Psoas muscle (tissue), 8 donors: ENCODE data around the gene RETREG1. TPM values are rescaled to one million over a fixed set of nuclear protein-coding genes. Genes with fewer than 3 reads are reported as not detected.
A peak's percentile ranks its signal among the peaks of the same experiment; 100 is the strongest.
"Not testable (repeated sequence)": the region's sequence is repeated elsewhere in the genome, so short reads cannot be mapped to it uniquely, and the experiment has no call there.

Source experiments
- ATAC-seq, 4 donors: fragments of 200-7000 bp; cut with Tn5 transposase; one replicate each; pipeline ENCODE4 v1.9.1; 2020; ENCODE audit warnings: moderate library complexity in 3 of 4, mild to moderate bottlenecking in 2 of 4
- DNase-seq, 2 donors: peaks; one replicate each; pipeline ENCODE4 v3.0.0-alpha.2; 2020
- H3K27ac ChIP-seq: fragments of 200-600 bp; one replicate; pipeline ENCODE4 v1.8.0; 2022
- H3K27me3 ChIP-seq, 3 donors: fragments of 200-600 bp in 1 of 3; one replicate each; pipeline versions ENCODE4 v1.6.1 to v1.8.0; 2013 to 2022; ENCODE audit warnings: low read length in 2 of 3, mild to moderate bottlenecking in 2 of 3, moderate library complexity in 1 of 3; ENCODE audit not compliant: insufficient read depth in 3 of 3
- H3K36me3 ChIP-seq, 2 donors: fragments of 200-600 bp in 1 of 2; one replicate each; pipeline versions ENCODE4 v1.6.1 to v1.8.0; 2013 to 2022; ENCODE audit warnings: low read depth in 1 of 2, mild to moderate bottlenecking in 1 of 2, moderate library complexity in 1 of 2; ENCODE audit not compliant: insufficient read depth in 1 of 2
- H3K4me1 ChIP-seq: fragments of 200-600 bp; one replicate; pipeline ENCODE4 v1.8.0; 2022
- H3K4me3 ChIP-seq: fragments of 200-600 bp; one replicate; pipeline ENCODE4 v1.8.0; 2022; ENCODE audit warnings: mild to moderate bottlenecking
- H3K9me3 ChIP-seq: fragments of 200-600 bp; one replicate; pipeline ENCODE4 v1.8.0; 2022
- CTCF ChIP-seq: fragments of 200-600 bp; IDR thresholded peaks from one replicate; pipeline ENCODE4 v1.8.0; 2022; ENCODE audit warnings: antibody characterized with exemption
- WGBS, 3 donors: extraction: QIAGEN DNeasy Blood & Tissue Kit; methylation state at CpG; one replicate each; pipeline versions ENCODE4 v1.1.6 to v1.1.7; 2013; 5-methylcytosine and 5-hydroxymethylcytosine counted together
- intact Hi-C, 2 donors: fragments of 100-400 bp; cut with DNase I; formaldehyde crosslinking; loops; one replicate each; pipeline versions ENCODE4 v1.11.0 to v1.14.2; 2022
- polyA plus RNA-seq, 3 donors: library from polyadenylated mRNA; stranded (reverse); fragments of 200-250 nt; gene quantifications; one replicate each; pipeline ENCODE4 v1.2.3, GENCODE V29; 2013
- total RNA-seq, 4 donors: library from RNA; stranded (reverse); fragmentation: NEBNext Ultra II Directional in 2 of 4; extraction: Animal tissue kit (Norgen Biotek cat#: 25700) in 2 of 4; gene quantifications; one replicate each; pipeline versions ENCODE4 v1.2.1 to v1.2.4, GENCODE V29; 2021 to 2023
- donor health status: healthy with polysubstance abuse.
- donor health status: DM: no; HTN: no; CAD: no; lungs with moderate emphysema.
- donor health status: Bipolar disorder and iron deficiency.
- donor health status: healthy.
- donor health status: DM: yes; HTN: yes; CAD: no.
- donor health status: DM: no; HTN: no; CAD: no.
- donor health status: DM: no; HTN: no; CAD: no.
- donor health status: DM: yes; HTN: yes; CAD: no.

Gene RETREG1
- total and polyA plus RNA-seq, 7 donors: 2.1 to 252 (median 191) TPM

GRCh38 chr5:16480144-16480543 lies 136.7 kb downstream of the RETREG1 start:
- intact Hi-C loops: loop anchor here in 1 of 2 donors (10.0 kb wide), 1 partner anchor 305 kb away; no protein-coding TSS in a partner anchor
- Histone ChIP-seq H3K27me3 (no peaks in the 10 kb centered on the region), H3K4me3 (no peak overlapping the region), H3K27ac (no peak overlapping the region), H3K9me3 (no peaks in the 10 kb centered on the region), H3K4me1 (peaks cover 17% of the 10 kb centered on the region), H3K36me3 (peaks cover 0 to 81% of the 10 kb centered on the region in 2 donors)
- DNase-seq (no peak), ATAC-seq (no peak)
- TF ChIP-seq CTCF: no peak

GRCh38 chr5:16477541-16477940 lies 139.3 kb downstream of the RETREG1 start:
- H3K4me1 ChIP-seq: peaks cover 13% of the 10 kb centered on the region
- H3K27me3 ChIP-seq: no peaks in the 10 kb centered on the region
- peaks cover 0 to 97% of the 10 kb centered on the region in 2 donors for H3K36me3 ChIP-seq

GRCh38 chr5:16476417-16476816 lies 140.4 kb downstream of the RETREG1 start:
- H3K4me3 ChIP-seq, H3K9me3 ChIP-seq, ATAC-seq, DNase-seq, H3K27ac ChIP-seq, H3K27me3 ChIP-seq, intact Hi-C loops: not testable (repeated sequence)
- Histone ChIP-seq H3K4me1 (peaks cover 14% of the 10 kb centered on the region), H3K36me3 (peaks cover 0 to 94% of the 10 kb centered on the region in 2 donors)
- 86 to 97% (median 89%) methylated on average over 3 of the region's 3 CpGs for WGBS, 3 donors

More at GRCh38 chr5:16477541-16477940, 139.3 kb downstream of the RETREG1 start:
- intact Hi-C loops: no loop called here
- Histone ChIP-seq H3K4me3 (no peak overlapping the region), H3K9me3 (no peaks in the 10 kb centered on the region), H3K27ac (no peak overlapping the region)
- DNase-seq (no peak), ATAC-seq (no peak)
- TF ChIP-seq CTCF: no peak
- WGBS, 3 donors: 60 to 63% (median 61%) methylated on average over 3 of the region's 3 CpGs

- Histone ChIP-seq H3K36me3 (peaks cover 0 to 44% of the 10 kb centered on the region in 2 donors), H3K4me1 (peaks cover 57% of the 10 kb centered on the region), H3K27ac (peak overlapping the region; percentile 10), H3K27me3 (no peaks in the 10 kb centered on the region), H3K9me3 (no peaks in the 10 kb centered on the region), H3K4me3 (no peak overlapping the region)
- TF ChIP-seq CTCF: no peak
- DNase-seq: no peak
- intact Hi-C loops: no loop called here
- 58 to 71% (median 61%) methylated on average over 3 of the region's 3 CpGs for WGBS, 3 donors
- no peak for ATAC-seq
Measured at GRCh38 chr5:16471387-16471786, 145.4 kb downstream of the RETREG1 start.

- intact Hi-C loops: loop anchor here in 1 of 2 donors (5.0 to 10.0 kb wide), 2 partner anchors 200 to 737 kb away; no protein-coding TSS in a partner anchor
- H3K4me3 ChIP-seq: peak overlapping the region; percentile 83
Measured at GRCh38 chr5:16467363-16468219, 149.2 kb downstream of the RETREG1 start.

More at GRCh38 chr5:16467363-16468219, 149.2 kb downstream of the RETREG1 start:
- Histone ChIP-seq H3K4me1 (peaks cover 71% of the 10 kb centered on the region), H3K9me3 (no peaks in the 10 kb centered on the region), H3K27me3 (no peaks in the 10 kb centered on the region), H3K27ac (peak overlapping the region; percentile 89), H3K36me3 (peaks cover 5 to 21% of the 10 kb centered on the region in 2 donors)
- no peak for DNase-seq
- no peak for TF ChIP-seq CTCF
- WGBS, 3 donors: 35 to 51% (median 39%) methylated on average over 3 of the region's 3 CpGs
- peak; percentile 52 to 75 (median 66) for ATAC-seq
